ENCODE results near the gene C11orf97.

C11orf97 gene, protein sequence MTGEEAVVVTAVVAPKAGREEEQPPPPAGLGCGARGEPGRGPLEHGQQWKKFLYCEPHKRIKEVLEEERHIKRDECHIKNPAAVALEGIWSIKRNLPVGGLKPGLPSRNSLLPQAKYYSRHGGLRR

DNA sequence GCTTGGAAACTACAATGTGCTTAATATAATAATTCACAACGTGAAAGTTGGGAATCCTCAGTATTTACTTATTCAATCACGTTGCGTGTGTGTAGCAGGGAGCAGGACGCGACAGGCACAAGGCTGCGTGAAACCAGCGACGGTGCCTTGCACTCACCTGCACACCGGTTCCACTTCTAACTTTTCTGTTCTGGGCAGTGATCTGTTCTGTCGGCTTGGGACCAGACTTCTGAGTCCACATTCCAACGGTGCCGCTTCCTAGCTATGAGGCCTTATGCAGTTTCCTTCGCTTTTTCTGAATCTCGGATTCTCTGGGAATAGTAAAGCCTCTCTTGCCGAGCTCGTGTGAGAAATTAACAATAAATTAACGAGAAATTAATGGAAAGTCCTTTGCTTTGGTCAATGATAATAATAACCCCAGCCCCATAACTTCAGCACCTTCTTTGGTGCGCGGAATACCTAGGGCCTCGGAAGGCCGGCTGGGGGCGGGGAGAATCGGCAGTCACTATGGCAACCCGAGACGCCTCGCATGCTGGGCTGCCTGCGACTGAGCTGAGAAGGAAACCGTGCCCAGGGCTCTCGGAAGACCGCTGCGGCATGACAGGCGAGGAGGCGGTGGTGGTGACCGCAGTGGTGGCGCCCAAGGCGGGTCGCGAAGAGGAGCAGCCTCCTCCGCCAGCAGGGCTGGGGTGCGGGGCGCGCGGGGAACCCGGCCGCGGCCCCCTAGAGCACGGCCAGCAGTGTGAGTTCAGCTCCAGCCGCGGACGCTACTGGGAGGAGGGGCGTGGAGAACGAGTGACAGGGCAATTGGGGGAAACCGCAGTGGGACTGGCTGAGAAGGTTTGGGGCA is at the start of gene C11orf97:
Gene C11orf97, plus strand, starts transcription at position 530 of the 850 bp plus-strand sequence. Its CDS starts 68 bp downstream, at position 598.
- Histone ChIP-seq H3K9ac (ENCODE audit: low read length) (no peak within 1 kb of the TSS), H3F3A (ENCODE audit: insufficient read depth, low read length) (no peaks in the 10 kb centered on the region), H3K27ac (ENCODE audit: low read length) (no peak within 1 kb of the TSS), H3K36me3 (replicated peaks; ENCODE audit: insufficient read depth, low read length) (no peaks in the 10 kb centered on the region), H3K9me3 (replicated peaks; ENCODE audit: insufficient read depth, low read length) (no peaks in the 10 kb centered on the region), H3K27me3 (replicated peaks; ENCODE audit: insufficient read depth, low read length) (no peaks in the 10 kb centered on the region), H3K4me1 (ENCODE audit: low read length) (no peaks in the 10 kb centered on the region), H4K20me1 (ENCODE audit: insufficient read depth, low read length) (no peaks in the 10 kb centered on the region), H3K4me2 (ENCODE audit: low read depth, low read length) (peak within 1 kb of the TSS; percentile 46; the same call in 1 of the 2 replicates), H2AFZ (ENCODE audit: low read length) (peak within 1 kb of the TSS; percentile 49), H3K79me2 (ENCODE audit: low read length) (no peaks in the 10 kb centered on the region), H3K9me2 (replicated peaks; ENCODE audit: insufficient read depth, low read length) (no peaks in the 10 kb centered on the region), H3K4me3 (ENCODE audit: low read length) (peak within 1 kb of the TSS; percentile 35; the same call in 1 of the 2 replicates)
- TF ChIP-seq, protein P1, sequence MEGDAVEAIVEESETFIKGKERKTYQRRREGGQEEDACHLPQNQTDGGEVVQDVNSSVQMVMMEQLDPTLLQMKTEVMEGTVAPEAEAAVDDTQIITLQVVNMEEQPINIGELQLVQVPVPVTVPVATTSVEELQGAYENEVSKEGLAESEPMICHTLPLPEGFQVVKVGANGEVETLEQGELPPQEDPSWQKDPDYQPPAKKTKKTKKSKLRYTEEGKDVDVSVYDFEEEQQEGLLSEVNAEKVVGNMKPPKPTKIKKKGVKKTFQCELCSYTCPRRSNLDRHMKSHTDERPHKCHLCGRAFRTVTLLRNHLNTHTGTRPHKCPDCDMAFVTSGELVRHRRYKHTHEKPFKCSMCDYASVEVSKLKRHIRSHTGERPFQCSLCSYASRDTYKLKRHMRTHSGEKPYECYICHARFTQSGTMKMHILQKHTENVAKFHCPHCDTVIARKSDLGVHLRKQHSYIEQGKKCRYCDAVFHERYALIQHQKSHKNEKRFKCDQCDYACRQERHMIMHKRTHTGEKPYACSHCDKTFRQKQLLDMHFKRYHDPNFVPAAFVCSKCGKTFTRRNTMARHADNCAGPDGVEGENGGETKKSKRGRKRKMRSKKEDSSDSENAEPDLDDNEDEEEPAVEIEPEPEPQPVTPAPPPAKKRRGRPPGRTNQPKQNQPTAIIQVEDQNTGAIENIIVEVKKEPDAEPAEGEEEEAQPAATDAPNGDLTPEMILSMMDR (IDR thresholded peaks at IDR 0.05; ENCODE audit: low read length), result no peak
- TF ChIP-seq EZH2 (optimal IDR thresholded peaks at IDR 0.05; ENCODE audit: low read depth, low read length), result no peak
- no peak for TF ChIP-seq EZH2phosphoT487 (IDR thresholded peaks at IDR 0.05; ENCODE audit: low read length)
- peak; percentile 62 for DNase-seq

DNA sequence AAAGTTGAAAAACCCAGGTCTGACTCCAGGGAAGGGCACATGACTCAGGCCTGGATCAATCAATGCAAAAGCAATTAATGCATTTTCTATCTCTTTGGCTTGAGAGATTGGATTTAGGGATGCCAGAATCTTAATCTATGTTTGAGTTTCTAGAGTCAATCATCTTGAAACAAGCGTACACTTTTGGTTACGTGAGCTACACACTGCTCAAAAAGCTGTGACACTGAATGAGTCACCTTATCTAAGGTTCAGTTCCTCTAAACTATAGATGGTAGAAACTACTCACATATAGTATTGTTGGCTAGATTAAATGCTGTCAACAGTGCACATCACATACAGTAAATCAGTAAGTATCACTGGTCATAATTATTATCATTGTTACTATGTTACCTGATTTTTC is 42.8 kb upstream of the C11orf97 start:
- H3K4me2 ChIP-seq (ENCODE audit: low read depth, low read length), result no peak overlapping the region
- no peaks in the 10 kb centered on the region for H3K27me3 ChIP-seq (replicated peaks; ENCODE audit: insufficient read depth, low read length)
- no peak overlapping the region for H3K27ac ChIP-seq (ENCODE audit: low read length)
- H3K36me3 ChIP-seq (replicated peaks; ENCODE audit: insufficient read depth, low read length), result 0 out of 2 replicates have a peak, but pooled peaks cover 9% of the 10 kb centered on the region
- TF ChIP-seq, protein P1 (IDR thresholded peaks at IDR 0.05; ENCODE audit: low read length), result no peak
- no peak for TF ChIP-seq EZH2 (optimal IDR thresholded peaks at IDR 0.05; ENCODE audit: low read depth, low read length)
- no peak for TF ChIP-seq EZH2phosphoT487 (IDR thresholded peaks at IDR 0.05; ENCODE audit: low read length)
- no peaks in the 10 kb centered on the region for H3K9me2 ChIP-seq (replicated peaks; ENCODE audit: insufficient read depth, low read length)
- peaks cover 4% of the 10 kb centered on the region; the same call in 1 of the 2 replicates for H3K79me2 ChIP-seq (ENCODE audit: low read length)
- 0 out of 2 replicates have a peak, but pooled peaks cover 10% of the 10 kb centered on the region for H3F3A ChIP-seq (ENCODE audit: insufficient read depth, low read length)
- DNase-seq, result no peak
- H3K9me3 ChIP-seq (replicated peaks; ENCODE audit: insufficient read depth, low read length), result no peaks in the 10 kb centered on the region
- H3K4me3 ChIP-seq (ENCODE audit: low read length), result no peak overlapping the region
- H3K4me1 ChIP-seq (ENCODE audit: low read length), result peaks cover 15% of the 10 kb centered on the region
- no peak overlapping the region for H3K9ac ChIP-seq (ENCODE audit: low read length)
- no peaks in the 10 kb centered on the region for H4K20me1 ChIP-seq (ENCODE audit: insufficient read depth, low read length)
- H2AFZ ChIP-seq (ENCODE audit: low read length), result no peak overlapping the region

DNA sequence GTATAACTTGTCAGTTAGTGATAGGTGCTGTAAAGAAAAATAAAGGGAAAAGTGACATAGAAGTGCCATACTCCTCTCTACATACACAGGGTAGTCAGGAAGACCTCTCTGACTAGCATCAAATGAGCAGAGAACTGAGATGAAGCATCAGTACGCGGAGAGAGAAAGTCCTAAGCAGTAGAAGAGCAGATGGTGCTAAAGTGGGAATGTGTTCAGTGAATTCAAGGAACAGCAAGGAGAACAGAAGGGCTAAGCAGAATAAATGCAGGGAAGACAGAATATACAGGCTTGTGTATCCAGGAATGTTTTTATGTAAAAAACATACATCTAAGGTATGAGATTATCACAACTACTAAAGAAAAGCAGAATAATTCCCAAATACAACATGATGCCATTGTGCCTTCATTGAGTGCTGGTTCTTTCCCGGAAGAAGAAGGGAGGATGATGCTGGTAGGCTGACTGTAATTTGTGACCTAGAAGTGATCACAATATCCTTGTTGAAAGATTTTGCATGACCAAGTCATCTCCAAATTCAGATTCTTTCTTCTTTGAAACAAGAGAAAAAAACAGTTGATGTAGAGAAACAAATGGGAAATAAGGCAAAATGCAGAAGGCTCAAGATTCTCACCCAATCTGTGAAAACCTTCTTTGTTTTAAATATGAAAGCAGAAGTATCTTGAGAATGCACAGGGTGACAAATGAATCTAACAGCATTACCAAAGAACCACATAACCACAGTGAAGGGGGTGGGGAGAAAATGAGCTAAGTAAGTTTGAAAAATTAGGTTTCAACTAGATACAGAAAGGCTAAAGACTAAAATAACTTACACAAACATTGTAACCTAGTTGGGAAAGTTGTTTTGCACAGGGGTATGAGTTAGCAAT is 39.1 kb upstream of the C11orf97 start:
- TF ChIP-seq EZH2 (optimal IDR thresholded peaks at IDR 0.05; ENCODE audit: low read depth, low read length) (no peak), EZH2phosphoT487 (IDR thresholded peaks at IDR 0.05; ENCODE audit: low read length) (no peak)
- TF ChIP-seq, protein P1 (IDR thresholded peaks at IDR 0.05; ENCODE audit: low read length), result no peak
- 0 out of 2 replicates have a peak, but pooled peaks cover 9% of the 10 kb centered on the region for H3K36me3 ChIP-seq (replicated peaks; ENCODE audit: insufficient read depth, low read length)
- no peak overlapping the region for H2AFZ ChIP-seq (ENCODE audit: low read length)
- no peaks in the 10 kb centered on the region for H3K9me2 ChIP-seq (replicated peaks; ENCODE audit: insufficient read depth, low read length)
- peaks cover 21% of the 10 kb centered on the region for H3K4me1 ChIP-seq (ENCODE audit: low read length)
- peaks cover 10% of the 10 kb centered on the region; the same call in 1 of the 2 replicates for H3F3A ChIP-seq (ENCODE audit: insufficient read depth, low read length)
- no peaks in the 10 kb centered on the region for H3K27me3 ChIP-seq (replicated peaks; ENCODE audit: insufficient read depth, low read length)
- peak overlapping the region; percentile 36 for H3K4me2 ChIP-seq (ENCODE audit: low read depth, low read length)
- H3K4me3 ChIP-seq (ENCODE audit: low read length), result no peak overlapping the region
- H3K79me2 ChIP-seq (ENCODE audit: low read length), result peaks cover 4% of the 10 kb centered on the region; the same call in 1 of the 2 replicates
- no peaks in the 10 kb centered on the region for H3K9me3 ChIP-seq (replicated peaks; ENCODE audit: insufficient read depth, low read length)
- peak; percentile 82 for DNase-seq
- peak overlapping the region; percentile 45; the same call in 1 of the 2 replicates for H3K27ac ChIP-seq (ENCODE audit: low read length)
- H3K9ac ChIP-seq (ENCODE audit: low read length), result no peak overlapping the region
- no peaks in the 10 kb centered on the region for H4K20me1 ChIP-seq (ENCODE audit: insufficient read depth, low read length)

All from MM.1S (cell line).